GM21576 (cell line): ENCODE results near the gene CRABP1.

Experiments used
- ATAC-seq: cut with Tn5 transposase; IDR thresholded peaks from one replicate; pipeline ENCODE4 v1.9.1; 2021; ENCODE audit warnings: mild to moderate bottlenecking, moderate library complexity; ENCODE audit not compliant: unreplicated experiment

Gene CRABP1

GRCh38 chr15:78340231-78341056 lies at the start of gene CRABP1:
TSS of gene CRABP1 (plus strand) at chr15:78340353. CDS start at chr15:78340429, 76 bp downstream.
- ATAC-seq = no peak

DNA sequence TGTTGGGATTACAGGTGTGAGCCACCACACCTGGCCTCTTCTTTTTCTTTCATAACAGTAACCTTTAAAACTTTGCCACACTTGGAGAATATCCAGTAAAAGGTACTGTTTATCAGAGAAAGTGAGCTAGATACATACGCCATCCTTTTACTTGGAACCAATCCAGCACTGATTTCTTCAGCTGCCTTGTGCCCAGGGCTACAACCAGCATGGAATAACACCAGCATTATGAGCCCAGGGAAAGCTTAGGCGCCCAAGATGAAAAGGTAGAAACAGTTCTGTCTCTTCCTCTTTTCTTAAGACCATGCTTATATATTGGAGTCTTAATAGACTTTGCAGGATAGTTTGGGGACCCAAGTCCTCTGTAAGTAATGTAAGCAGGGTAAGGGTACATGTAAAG lies 49.1 kb upstream of the CRABP1 start:
- no peak for ATAC-seq

DNA sequence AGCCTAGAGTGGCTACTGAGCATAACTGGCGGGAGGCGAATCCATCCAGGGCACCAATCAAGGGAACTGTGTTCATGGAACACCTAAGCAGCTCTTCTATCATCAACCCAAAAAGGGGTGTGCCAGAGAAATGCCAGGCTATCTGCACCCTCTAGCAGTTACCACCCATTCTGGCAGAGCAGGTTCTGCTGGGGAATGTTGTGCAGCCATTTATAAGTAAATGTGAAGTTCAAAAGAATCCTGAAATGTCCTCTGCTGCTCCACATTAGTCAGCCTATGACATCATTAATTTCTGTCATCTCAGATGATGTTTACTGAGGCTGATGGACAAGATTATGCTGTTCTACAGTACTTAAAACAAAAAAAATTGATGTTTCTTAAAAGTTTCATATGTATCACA lies 48.5 kb upstream of the CRABP1 start:
- ATAC-seq = no peak

DNA sequence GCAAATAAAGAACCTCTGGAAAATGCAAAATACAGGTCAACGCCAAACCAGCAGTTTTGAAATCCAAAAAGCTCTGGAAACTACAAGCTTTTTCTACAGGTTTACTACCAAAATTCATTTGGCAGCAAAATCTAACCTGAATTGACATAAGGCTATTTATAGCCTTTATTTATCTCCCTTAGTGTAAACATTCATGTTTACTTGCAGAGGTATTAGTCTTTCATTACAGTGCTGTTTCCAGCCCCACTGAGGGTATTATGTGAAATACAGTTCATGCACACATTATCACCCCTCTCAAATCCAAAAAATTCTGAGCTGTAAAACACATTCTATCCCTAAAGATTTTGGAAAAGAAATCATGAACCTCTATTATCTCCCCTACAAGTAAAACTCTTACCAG lies 47.9 kb upstream of the CRABP1 start:
- ATAC-seq = no peak

DNA sequence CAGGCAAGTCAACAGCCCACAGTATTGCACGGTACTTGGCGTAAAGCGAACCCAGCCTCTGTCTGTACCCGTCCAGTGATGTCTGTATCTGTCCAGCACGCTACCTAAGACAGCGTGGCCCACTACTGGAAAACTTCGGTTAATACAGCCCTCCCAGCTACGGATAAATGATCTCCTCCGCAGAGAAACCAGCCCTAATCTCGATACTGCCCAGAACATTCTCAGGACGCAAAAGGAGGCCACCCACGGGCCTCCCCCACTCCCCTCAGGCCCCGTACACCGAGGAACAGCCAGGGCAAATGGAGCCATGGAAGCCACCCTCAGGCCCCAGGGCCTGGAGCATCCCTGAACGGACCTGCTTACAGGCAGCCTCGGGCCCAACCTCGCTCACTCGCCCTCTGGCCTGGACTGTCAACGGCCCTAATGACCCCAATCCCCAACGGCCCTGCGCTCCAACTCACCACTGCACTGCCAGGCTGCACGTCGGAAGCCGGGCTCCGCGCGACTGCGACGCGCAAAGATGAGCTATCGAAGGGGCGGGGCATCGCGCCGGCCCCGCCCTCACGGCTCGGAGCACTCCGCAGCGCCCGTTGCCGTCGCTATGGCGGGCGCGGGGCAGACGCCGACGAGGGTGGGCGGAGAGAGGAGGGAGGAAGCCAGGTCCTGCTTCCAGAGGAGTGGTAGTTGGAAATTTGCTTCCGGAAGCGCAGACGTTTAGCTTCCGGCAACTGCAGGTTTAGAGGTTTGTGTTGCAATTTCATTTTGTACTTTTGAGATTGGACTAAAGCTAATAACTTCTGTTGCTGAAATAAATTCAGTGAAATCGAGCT lies 40.8 kb upstream of the CRABP1 start, which contains the start of gene SKIC8:
TSS of gene SKIC8 (minus strand) at position 509 of the 830 bp plus-strand sequence. CDS start 3,923 bp downstream, outside the sequence.
- peak; percentile 73 for ATAC-seq

GRCh38 chr15:78301326-78301725 lies 38.8 kb upstream of the CRABP1 start:
- ATAC-seq = no peak

GRCh38 chr15:78301828-78302227 lies 38.3 kb upstream of the CRABP1 start:
- ATAC-seq = no peak

GRCh38 chr15:78302579-78303312 lies 37.4 kb upstream of the CRABP1 start:
- ATAC-seq = no peak

DNA sequence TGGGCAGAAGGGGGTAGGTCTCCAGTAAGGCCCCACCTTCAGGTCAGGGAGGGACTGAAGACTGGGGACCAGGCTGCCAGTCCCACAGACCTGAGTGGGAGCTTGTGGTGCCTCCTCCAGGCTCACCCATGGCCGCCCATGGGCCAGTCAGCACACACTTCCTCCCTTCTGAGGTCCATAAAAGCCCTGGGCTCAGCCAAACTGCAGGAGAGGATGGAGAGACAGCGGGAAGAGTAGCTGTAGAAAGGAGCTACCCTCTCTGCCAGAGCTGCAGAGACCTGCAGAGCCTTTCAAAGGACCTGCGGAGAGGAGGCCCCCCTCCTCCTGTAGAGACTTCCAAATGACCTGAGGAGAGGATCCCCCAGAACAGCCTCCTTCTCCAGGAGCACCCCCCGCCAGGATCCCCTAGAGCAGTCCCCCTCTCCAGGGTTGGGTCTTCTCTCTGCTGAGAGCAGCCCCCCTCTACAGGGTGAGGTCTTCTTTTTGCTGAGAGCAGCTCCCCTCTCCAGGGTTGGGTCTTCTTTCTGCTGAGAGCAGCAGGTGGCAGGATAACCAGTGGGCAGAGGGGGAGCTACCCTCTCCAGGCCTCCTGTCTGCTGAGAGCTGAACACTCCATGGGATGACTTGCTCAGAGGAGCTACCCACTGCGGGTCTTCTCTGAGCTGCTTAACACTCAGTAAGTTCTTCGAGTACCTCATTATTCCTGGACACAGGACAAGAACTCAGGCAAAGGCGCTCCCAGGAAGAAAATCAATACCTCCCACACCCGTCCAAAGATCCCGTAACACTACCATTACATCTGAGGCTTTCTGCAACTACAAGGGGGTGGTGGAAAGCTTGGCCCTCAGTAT lies 35.7 kb upstream of the CRABP1 start:
- no peak for ATAC-seq

- no peak for ATAC-seq
These were observed 33.9 kb upstream of the CRABP1 start for GRCh38 chr15:78306176-78306774.

DNA sequence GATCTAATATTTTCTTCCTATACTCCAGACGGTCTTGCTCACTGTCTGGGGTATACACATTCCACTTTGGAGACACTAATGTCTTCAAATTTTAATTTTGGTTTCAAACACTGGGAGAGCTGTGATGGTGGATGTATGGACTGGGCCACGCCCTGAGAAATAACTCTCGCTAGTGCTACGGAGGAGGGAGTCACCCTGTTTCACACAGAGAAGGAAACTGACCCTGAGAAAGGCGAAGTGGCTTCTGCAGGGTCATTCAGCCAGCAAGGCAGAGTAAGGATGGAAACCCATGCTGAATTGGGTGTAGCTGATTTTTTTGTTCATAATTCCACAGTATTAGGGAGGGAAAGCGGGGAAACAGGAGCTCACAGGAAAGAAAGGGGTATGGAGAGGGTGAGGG lies 32.2 kb upstream of the CRABP1 start:
- ATAC-seq = no peak

GRCh38 chr15:78308422-78309032 lies 31.6 kb upstream of the CRABP1 start:
- ATAC-seq = no peak

- ATAC-seq = no peak
These were observed 28.9 kb upstream of the CRABP1 start for GRCh38 chr15:78311292-78311691.

DNA sequence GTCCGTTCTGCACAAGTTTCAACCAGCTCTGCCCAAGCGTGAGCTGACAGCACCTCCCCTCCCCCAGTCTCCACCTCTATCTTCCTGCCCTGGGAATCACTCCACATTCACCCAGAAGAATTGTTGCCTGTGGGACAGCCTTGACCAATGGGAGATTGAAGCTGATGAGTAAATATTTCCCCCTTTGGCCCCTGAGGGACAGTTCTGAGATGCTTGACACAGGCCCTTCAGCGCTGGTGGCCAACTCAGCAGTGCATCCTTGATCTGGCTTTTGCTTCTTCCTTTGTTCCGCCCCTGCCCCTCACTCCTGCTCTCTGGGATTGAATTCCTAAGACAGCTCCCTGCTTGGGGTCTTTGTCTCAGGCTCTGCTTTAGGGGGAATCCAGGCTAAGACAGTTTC lies 27.6 kb upstream of the CRABP1 start:
- ATAC-seq = no peak

GRCh38 chr15:78312957-78313356 lies 27.2 kb upstream of the CRABP1 start:
- no peak for ATAC-seq

GRCh38 chr15:78313383-78313782 lies 26.8 kb upstream of the CRABP1 start:
- no peak for ATAC-seq

- ATAC-seq = no peak
These were observed 26.0 kb upstream of the CRABP1 start for GRCh38 chr15:78314181-78314581.

GRCh38 chr15:78315686-78316282 lies 24.4 kb upstream of the CRABP1 start:
- ATAC-seq = no peak
